ENCODE results near the gene ZC3H12A. TPM values are rescaled to one million over a fixed set of nuclear protein-coding genes. Genes with fewer than 3 reads are reported as not detected.
"Not testable (repeated sequence)": the region's sequence is repeated elsewhere in the genome, so short reads cannot be mapped to it uniquely, and the experiment has no call there.

The ZC3H12A gene
- total and polyA plus RNA-seq, 2 of the 8 experiments (the other 6 are each of a cell fraction or from before 2014, with no cell fraction given): 7.4 to 10.0 TPM

DNA sequence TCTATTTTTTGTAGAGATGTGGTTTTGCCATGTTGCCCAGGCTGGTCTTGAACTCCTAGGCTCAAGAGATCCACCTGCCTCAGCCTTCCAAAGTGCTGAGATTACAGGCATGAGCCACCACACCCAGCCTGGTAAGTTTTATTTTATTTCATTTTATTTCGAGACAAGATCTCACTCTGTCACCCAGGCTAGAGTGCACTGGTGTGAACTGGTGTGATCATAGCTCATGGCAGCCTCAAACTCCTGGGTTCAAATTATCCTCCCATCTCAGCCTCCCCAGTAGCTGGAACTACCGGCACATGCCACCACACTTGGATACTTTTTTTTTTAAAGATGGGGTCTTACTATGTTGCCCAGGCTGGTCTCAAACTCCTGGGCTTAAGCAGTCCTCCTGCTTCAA is 28.4 kb downstream of the ZC3H12A start:
- not testable (repeated sequence) for H3K27ac ChIP-seq (ENCODE audit: low read depth, low read length); H2BK12ac ChIP-seq (ENCODE audit: low read depth, low read length); H2BK20ac ChIP-seq (ENCODE audit: low read length); H3K18ac ChIP-seq (ENCODE audit: extremely low read depth, low read length); H2BK120ac ChIP-seq (replicated peaks; ENCODE audit: low read depth, low read length); H3K56ac ChIP-seq (replicated peaks; ENCODE audit: insufficient read length, low read depth, low read length); DNase-seq (ENCODE audit: low read depth in 1 of 2, low spot score in 2 of 2); H3K9ac ChIP-seq (replicated peaks in 1 of 4; ENCODE audit: extremely low read depth in 1 of 4, low read depth in 3 of 4, low read length in 3 of 4); H4K91ac ChIP-seq (replicated peaks; ENCODE audit: insufficient read length, low read length); H2AK5ac ChIP-seq (ENCODE audit: low read depth, low read length); H3K4me2 ChIP-seq (ENCODE audit: insufficient read depth in 1 of 2, low read depth in 2 of 2, low read length in 2 of 2); H3K4me3 ChIP-seq (ENCODE audit: extremely low read depth in 1 of 4, insufficient read depth in 2 of 4, low read depth in 3 of 4, low read length in 4 of 4); H3K27me3 ChIP-seq (replicated peaks in 1 of 4; ENCODE audit: control insufficient read depth in 3 of 4, extremely low read depth in 1 of 4, insufficient read depth in 3 of 4, low read length in 3 of 4); H3K79me1 ChIP-seq (ENCODE audit: low read depth, low read length); H3K14ac ChIP-seq (ENCODE audit: insufficient read length); H4K5ac ChIP-seq (ENCODE audit: insufficient read length, low read depth, low read length); H3K79me2 ChIP-seq (ENCODE audit: control insufficient read depth in 1 of 2, insufficient read depth in 2 of 2, low read length in 2 of 2); H3K23ac ChIP-seq (ENCODE audit: insufficient read length); H2BK5ac ChIP-seq (ENCODE audit: low read depth, low read length); FAIRE-seq; H3K9me3 ChIP-seq (ENCODE audit: insufficient read depth in 2 of 2, low read depth in 1 of 2, low read length in 1 of 2); H4K8ac ChIP-seq (ENCODE audit: extremely low read depth, insufficient read depth, low read length); H4K20me1 ChIP-seq (replicated peaks in 1 of 2; ENCODE audit: control insufficient read depth in 1 of 2, insufficient read depth in 2 of 2, low read length in 2 of 2); H3K23me2 ChIP-seq (ENCODE audit: low read depth, low read length); H3K4ac ChIP-seq (replicated peaks; ENCODE audit: insufficient read length, low read depth, low read length); H2BK15ac ChIP-seq (ENCODE audit: low read length); H2AFZ ChIP-seq (ENCODE audit: low read length); H3K4me1 ChIP-seq (replicated peaks in 1 of 4; ENCODE audit: control insufficient read depth in 3 of 4, insufficient read depth in 4 of 4, low read length in 3 of 4)
- 95% methylated on average over 2 of the region's 2 CpGs; no CpG with 5 or more reads in 1 of the 2 experiments for WGBS, 2 experiments (ENCODE audit: extremely low coverage in 1 of 2, insufficient coverage in 1 of 2, insufficient read length in 1 of 2, insufficient replicate concordance in 2 of 2, low coverage in 1 of 2, low lambda C conversion rate in 2 of 2, missing lambda C conversion rate in 1 of 2)
- ChIA-PET CTCF (ENCODE audit: partially characterized antibody) (interaction anchor here (0.6 to 1.2 kb wide), 4 partner anchors 12 to 987 kb away, joined by 3 to 8 read pairs (median 3); no protein-coding TSS in a partner anchor), POLR2A (ENCODE audit: partially characterized antibody) (interaction anchor here (1.4 kb wide), 1 partner anchor 11 kb away, joined by 4 read pairs; no protein-coding TSS in a partner anchor)
- peaks cover 11 to 26% (median 14%) of the 10 kb centered on the region in 4 experiments; a peak in 7 of 8 replicates for H3K36me3 ChIP-seq (ENCODE audit: control insufficient read depth in 2 of 4, insufficient read depth in 4 of 4, low read length in 3 of 4)

All from H1 (cell line).